Lower leg skin (tissue), 3 donors: ENCODE data around the gene TALDO1.

Source experiments
- CTCF ChIP-seq, 3 donors: fragments of 450-650 bp; IDR thresholded peaks; one replicate each; pipeline ENCODE4 v1.5.1; 2016; ENCODE audit warnings: antibody characterized with exemption in 3 of 3, mild to moderate bottlenecking in 3 of 3, moderate library complexity in 2 of 3
- POLR2A ChIP-seq, 2 donors: fragments of 450-650 bp; IDR thresholded peaks; one replicate each; pipeline ENCODE4 v1.6.1; 2016 to 2017; ENCODE audit warnings: antibody characterized with exemption in 2 of 2, mild to moderate bottlenecking in 1 of 2, moderate library complexity in 1 of 2

DNA sequence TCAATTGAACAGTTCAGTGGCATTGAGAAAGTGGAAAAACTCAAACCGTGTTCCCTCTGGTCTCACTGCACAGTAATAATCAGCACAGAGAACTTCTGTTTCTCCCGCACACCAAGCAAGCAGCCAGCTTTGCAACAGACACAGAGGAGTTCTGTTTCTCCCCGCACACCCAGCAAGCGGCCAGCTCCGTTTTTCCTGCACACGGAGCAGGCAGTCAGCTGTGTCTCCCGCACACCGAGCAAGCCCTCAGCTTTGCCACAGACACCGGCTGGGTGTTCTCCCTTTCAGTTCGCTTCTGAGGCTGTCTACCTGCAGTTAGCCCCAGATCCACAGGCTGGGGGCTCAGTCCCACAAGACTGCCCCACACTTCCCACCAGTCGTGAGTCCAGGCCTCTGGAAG lies 9.9 kb upstream of the TALDO1 start:
- TF ChIP-seq CTCF (IDR thresholded peaks at IDR 0.05) (no peak), POLR2A (IDR thresholded peaks at IDR 0.05) (no peak)
